ENCODE data around the gene SLITRK3. TPM values are rescaled to one million over a fixed set of nuclear protein-coding genes. Genes with fewer than 3 reads are reported as not detected.
A peak's percentile ranks its signal among the peaks of the same experiment; 100 is the strongest.

SLITRK3 gene
- polyA plus RNA-seq, 1 donor from 2014 or later, result 1.8 TPM

- Histone ChIP-seq H3K4me3 (ENCODE audit: low read length) (peak overlapping the region; percentile 73), H3K27ac (ENCODE audit: low read length) (no peak overlapping the region), H3K4me2 (ENCODE audit: low read length) (no peak overlapping the region), H3K27me3 (ENCODE audit: insufficient read depth, low read depth, low read length) (peaks cover 56% of the 10 kb centered on the region), H4K20me1 (ENCODE audit: insufficient read depth) (no peaks in the 10 kb centered on the region), H3F3A (ENCODE audit: insufficient read depth, low read length, poor library complexity, severe bottlenecking) (no peaks in the 10 kb centered on the region), H3K9ac (ENCODE audit: low read length) (peak overlapping the region; percentile 62), H3K9me3 (ENCODE audit: low read length) (no peaks in the 10 kb centered on the region), H3K9me2 (ENCODE audit: insufficient read depth, low read length) (no peaks in the 10 kb centered on the region), H2AFZ (ENCODE audit: low read depth, low read length) (no peak overlapping the region), H3K36me3 (ENCODE audit: insufficient read depth, low read length) (no peaks in the 10 kb centered on the region), H3K79me2 (replicated peaks; ENCODE audit: insufficient read depth, low read length) (no peaks in the 10 kb centered on the region)
- no peak for TF ChIP-seq EZH2 (IDR thresholded peaks at IDR 0.05; ENCODE audit: borderline replicate concordance, insufficient read depth, low read length, poor library complexity, severe bottlenecking)
- TF ChIP-seq SMC3 (conservative IDR thresholded peaks at IDR 0.05; ENCODE audit: poor library complexity), result no peak
- TF ChIP-seq, protein P1, sequence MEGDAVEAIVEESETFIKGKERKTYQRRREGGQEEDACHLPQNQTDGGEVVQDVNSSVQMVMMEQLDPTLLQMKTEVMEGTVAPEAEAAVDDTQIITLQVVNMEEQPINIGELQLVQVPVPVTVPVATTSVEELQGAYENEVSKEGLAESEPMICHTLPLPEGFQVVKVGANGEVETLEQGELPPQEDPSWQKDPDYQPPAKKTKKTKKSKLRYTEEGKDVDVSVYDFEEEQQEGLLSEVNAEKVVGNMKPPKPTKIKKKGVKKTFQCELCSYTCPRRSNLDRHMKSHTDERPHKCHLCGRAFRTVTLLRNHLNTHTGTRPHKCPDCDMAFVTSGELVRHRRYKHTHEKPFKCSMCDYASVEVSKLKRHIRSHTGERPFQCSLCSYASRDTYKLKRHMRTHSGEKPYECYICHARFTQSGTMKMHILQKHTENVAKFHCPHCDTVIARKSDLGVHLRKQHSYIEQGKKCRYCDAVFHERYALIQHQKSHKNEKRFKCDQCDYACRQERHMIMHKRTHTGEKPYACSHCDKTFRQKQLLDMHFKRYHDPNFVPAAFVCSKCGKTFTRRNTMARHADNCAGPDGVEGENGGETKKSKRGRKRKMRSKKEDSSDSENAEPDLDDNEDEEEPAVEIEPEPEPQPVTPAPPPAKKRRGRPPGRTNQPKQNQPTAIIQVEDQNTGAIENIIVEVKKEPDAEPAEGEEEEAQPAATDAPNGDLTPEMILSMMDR (IDR thresholded peaks at IDR 0.05; ENCODE audit: poor library complexity, severe bottlenecking), result no peak
- no peak for TF ChIP-seq REST (IDR thresholded peaks at IDR 0.05; ENCODE audit: borderline replicate concordance)
- TF ChIP-seq MXI1 (conservative IDR thresholded peaks at IDR 0.05; ENCODE audit: poor library complexity, severe bottlenecking), result no peak
Measured at GRCh38 chr3:165197481-165197800, 1.3 kb upstream of the SLITRK3 start.

- Histone ChIP-seq H3K9me2 (ENCODE audit: insufficient read depth, low read length) (no peaks in the 10 kb centered on the region), H3K79me2 (replicated peaks; ENCODE audit: insufficient read depth, low read length) (no peaks in the 10 kb centered on the region), H3F3A (ENCODE audit: insufficient read depth, low read length, poor library complexity, severe bottlenecking) (no peaks in the 10 kb centered on the region), H3K9me3 (ENCODE audit: low read length) (no peaks in the 10 kb centered on the region), H3K4me2 (ENCODE audit: low read length) (peak overlapping the region; percentile 76), H3K4me3 (ENCODE audit: low read length) (peak overlapping the region; percentile 73), H3K36me3 (ENCODE audit: insufficient read depth, low read length) (no peaks in the 10 kb centered on the region), H3K27ac (ENCODE audit: low read length) (no peak overlapping the region), H3K9ac (ENCODE audit: low read length) (peak overlapping the region; percentile 62), H4K20me1 (ENCODE audit: insufficient read depth) (no peaks in the 10 kb centered on the region), H3K27me3 (ENCODE audit: insufficient read depth, low read depth, low read length) (peaks cover 56% of the 10 kb centered on the region), H2AFZ (ENCODE audit: low read depth, low read length) (peak overlapping the region; percentile 35)
- no peak for TF ChIP-seq EP300 (conservative IDR thresholded peaks at IDR 0.05; ENCODE audit: poor library complexity, severe bottlenecking)
- TF ChIP-seq TAF1 (IDR thresholded peaks at IDR 0.05; ENCODE audit: low read depth), result no peak
- peak; percentile 31 for TF ChIP-seq POLR2AphosphoS5 (IDR thresholded peaks at IDR 0.05)
Measured at GRCh38 chr3:165196577-165197480, 645 bp upstream of the SLITRK3 start.
